GM19372 (cell line): ENCODE measurements around the gene KCTD11.
"Not testable (repeated sequence)": the region's sequence is repeated elsewhere in the genome, so short reads cannot be mapped to it uniquely, and the experiment has no call there.

Source experiments
- ATAC-seq: cut with Tn5 transposase; IDR thresholded peaks from one replicate; pipeline ENCODE4 v1.9.1; 2021; ENCODE audit warnings: mild to moderate bottlenecking, low read depth, moderate library complexity; ENCODE audit not compliant: unreplicated experiment

The KCTD11 gene

DNA sequence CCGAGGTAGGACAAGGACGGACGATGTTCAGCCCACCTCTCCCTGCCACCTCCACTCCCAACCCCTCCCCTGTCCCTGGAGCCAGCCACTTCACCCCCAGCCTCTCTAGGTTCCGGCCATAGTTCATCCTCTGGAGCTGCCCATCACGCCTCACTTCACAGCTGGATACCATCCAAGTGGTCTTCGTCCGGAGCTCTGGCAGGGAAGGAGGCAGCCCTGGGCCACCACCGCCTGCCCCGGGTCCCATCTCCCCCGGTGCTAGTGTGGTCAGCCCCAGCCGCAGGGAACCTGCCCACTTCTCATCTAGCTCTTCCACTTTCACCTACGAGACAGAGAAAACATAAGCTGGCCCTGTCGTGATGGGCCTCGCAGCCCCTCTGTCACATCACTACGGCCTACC, 30.5 kb upstream of the KCTD11 start:
- no peak for ATAC-seq

DNA sequence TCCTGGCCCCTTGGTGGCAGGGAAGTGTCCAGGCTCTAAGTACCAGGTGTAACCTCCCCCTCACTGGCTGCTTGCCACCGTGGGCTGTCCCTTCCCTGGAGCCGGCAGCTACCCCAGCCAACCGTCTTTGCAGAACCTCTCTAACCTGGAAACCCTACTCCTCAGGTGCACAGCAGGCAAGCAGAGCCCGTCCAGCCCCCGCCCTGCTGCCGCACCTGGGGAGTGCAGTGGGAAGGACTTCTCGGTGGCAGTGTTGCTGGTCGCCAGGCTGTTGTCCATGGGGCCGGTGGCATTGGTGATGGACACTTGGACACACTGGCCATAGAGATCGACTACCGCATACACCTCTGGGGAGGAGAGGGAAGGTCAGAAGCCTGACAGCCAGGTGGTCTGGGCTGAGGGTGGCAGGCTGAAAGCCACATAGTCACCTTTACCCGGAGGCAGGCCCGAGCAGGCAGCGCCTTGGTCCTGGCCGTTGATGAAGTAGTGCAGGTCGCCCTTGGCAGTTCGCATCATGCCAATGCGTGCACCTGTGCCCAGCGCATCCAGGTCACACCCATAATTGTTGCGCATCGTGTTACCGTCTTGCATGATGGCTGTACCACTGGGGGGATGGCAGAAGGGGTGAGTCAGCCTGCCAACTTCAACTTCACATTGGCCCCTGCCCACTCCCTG, 29.3 kb upstream of the KCTD11 start:
- ATAC-seq = no peak

DNA sequence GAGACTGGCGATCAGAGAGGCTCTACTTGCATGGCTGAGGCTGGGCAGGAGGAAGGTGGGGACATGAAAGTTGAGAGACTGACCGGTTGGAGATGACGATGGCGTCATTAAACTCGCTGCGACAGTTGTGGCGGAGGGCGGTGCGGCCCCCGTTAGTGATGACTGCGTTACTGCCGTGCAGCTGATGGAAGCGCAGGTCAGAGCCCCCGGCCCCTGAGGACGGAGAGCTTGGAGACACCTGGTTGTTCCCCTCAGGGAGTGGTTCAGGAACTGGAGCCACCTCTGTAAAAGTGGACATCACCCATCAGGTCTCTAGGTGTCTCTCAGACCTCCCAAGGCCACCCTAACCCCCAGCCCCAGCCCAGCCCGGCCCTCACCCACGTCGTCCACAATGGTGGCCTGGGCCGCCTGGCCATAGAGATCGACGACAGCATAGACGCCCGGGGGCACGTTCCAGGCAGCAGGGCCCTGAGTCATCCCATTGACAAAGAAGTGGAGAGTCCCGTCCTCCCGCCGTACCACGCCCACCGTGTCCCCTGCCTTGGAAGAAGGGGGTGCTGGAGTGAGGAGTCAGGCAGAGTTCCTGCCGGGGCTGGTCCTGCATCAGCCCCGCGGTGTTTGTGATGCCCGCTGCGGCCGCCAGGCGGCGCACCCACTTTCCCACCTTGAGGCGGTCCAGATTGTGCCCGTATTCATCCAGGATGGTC, 28.1 kb upstream of the KCTD11 start:
- ATAC-seq = no peak

DNA sequence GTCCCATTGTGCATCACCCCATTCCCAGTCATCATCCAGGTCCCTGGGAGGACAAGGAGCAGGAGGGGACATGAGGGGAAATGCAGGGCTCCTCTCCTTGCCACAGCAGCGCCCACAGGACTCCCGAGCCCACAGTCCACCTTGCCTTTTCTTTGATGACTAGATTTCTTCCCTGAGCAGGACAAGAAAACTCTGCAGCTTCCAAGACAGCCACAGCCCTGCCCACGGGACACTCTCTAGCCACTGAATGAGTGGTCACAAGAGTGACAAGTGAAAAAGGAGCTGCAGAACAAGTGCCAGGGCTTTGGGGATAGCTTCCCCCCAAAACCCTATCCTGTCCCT, 27.6 kb upstream of the KCTD11 start:
- no peak for ATAC-seq

- no peak for ATAC-seq
Observed at GRCh38 chr17:7325031-7325528, 26.9 kb upstream of the KCTD11 start.

GRCh38 chr17:7326186-7326585, 25.8 kb upstream of the KCTD11 start:
- ATAC-seq = no peak

DNA sequence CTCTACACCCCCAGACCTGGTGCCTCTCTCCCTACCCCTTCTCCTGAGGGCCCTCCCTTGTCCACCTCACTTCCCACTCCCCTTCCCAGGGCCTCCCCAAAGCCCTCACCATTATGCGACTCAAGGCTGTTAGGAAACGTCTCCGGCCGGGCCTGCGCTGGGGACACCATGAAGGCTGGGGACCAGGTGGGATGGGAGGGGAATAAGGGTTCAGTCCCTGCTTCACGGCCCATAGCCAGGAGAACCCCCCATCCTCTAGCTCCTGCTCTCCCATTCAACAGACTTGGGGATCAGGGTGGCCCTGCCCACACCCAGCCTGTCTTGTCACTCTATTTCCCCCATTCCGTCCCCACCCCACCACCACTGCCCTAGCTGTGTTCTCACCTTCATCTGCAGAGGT, 24.9 kb upstream of the KCTD11 start:
- ATAC-seq = no peak

DNA sequence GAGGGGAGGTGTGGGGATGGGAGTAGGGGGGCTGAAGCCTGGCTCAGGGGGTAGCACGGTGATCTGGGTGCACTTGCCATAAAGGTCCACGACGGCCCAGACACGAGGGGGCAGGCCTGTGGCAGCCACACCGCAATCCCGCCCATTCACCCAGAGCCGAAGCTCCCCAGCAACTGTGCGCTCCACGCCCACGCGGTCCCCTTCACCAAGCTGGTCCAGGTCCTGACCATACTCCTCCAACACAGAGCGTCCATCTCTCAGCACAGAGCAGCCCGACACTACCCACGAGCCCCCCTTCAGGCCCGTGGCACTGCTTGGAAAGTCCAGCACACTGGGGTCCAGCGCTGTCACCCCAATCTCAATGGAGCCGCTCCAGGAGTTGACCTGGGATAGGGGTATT, 24.5 kb upstream of the KCTD11 start:
- ATAC-seq = no peak

DNA sequence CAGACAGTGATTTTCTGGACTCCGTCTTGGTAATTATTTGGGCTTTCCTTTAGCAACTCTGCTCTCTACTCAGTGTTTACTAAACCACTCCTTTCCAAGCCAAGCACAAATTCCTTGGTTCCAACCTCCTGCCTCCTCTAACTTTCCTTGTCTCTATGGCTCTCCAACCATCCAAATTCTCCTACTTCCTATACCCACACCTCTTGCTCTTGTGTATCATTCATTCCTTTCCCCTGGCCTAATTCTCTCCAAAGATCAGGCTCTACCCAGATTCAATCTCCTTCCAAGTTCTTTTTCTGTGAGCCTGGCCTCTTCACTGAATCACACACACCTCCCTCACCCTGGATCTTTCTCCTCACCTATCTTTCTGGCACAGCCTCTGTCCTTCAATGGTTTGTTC, 24.0 kb upstream of the KCTD11 start:
- ATAC-seq = no peak

GRCh38 chr17:7328840-7329373, 23.1 kb upstream of the KCTD11 start, which contains the start of gene NEURL4:
Gene NEURL4, minus strand, starts transcription at chr17:7329335. Its CDS starts 23 bp downstream, at chr17:7329312.
- peak; percentile 10 for ATAC-seq

DNA sequence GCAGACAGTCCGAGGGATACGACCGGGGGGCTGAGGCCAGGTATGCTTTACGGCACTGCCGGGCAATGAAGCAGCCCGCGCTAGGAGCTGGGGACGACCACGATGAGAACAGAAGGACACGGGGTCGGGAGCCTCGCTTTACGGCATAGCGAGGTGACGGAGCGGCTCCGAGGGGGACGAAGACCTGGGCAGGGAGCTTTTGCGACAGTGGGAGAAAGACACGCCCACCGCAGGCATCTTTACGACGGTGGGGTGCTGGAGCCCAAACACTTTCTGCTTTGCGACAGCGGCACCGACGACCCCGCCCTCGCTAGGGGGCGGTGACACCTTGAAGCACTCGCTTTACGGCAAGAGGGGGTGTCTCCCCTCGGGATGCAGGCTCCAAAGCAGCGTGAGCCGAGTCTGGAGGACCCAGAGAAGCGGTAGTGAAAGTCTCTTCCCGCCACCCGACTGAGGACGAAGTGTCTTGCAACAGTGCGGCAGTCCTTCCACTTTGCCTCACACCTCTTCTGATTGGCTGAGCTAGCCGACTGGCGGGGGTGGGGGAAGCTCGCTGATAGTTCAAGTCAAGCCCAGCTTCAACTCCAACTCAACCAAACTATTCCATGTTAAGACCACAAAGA, 22.5 kb upstream of the KCTD11 start:
- peak; percentile 65 for ATAC-seq

DNA sequence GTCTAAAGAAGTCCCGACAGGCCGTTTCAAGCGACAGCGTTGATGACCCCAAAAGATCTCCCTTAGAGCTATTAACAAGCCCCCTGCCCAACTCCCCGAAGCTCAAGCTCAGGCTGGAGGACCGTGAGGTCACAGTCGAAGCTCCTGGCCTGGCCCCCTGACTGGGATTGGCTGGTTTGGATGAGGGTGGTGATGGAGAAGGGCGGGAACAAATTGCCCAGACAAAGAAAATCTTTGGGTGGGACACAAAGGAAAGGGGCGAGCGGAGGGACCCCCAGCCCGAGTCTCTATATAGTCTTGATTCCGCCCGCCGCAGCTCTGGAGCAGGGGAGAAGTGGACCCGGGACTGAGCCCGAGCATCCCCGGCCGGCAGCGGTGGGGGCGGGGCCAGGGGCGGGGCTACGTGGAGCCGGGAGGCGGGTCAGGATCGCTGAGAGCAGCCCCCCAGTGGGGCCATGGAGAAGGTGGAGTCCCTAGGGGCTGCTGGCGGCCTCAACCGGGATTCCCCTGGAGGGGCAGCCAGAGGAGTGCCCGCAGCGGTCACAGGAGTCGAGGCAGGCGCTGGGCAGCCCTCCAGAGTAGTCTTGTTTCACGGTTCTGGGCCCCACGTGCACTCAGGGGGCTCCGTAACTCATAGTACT, 21.8 kb upstream of the KCTD11 start:
- ATAC-seq = peak; percentile 36

GRCh38 chr17:7330638-7331015, 21.3 kb upstream of the KCTD11 start:
- ATAC-seq = no peak

- no peak for ATAC-seq
Observed at GRCh38 chr17:7332111-7332510, 19.9 kb upstream of the KCTD11 start.

- not testable (repeated sequence) for ATAC-seq
Observed at GRCh38 chr17:7332600-7333069, 19.3 kb upstream of the KCTD11 start.

- no peak for ATAC-seq
Observed at GRCh38 chr17:7334938-7335538, 16.9 kb upstream of the KCTD11 start.

- ATAC-seq = not testable (repeated sequence)
Observed at GRCh38 chr17:7335765-7336164, 16.2 kb upstream of the KCTD11 start.

DNA sequence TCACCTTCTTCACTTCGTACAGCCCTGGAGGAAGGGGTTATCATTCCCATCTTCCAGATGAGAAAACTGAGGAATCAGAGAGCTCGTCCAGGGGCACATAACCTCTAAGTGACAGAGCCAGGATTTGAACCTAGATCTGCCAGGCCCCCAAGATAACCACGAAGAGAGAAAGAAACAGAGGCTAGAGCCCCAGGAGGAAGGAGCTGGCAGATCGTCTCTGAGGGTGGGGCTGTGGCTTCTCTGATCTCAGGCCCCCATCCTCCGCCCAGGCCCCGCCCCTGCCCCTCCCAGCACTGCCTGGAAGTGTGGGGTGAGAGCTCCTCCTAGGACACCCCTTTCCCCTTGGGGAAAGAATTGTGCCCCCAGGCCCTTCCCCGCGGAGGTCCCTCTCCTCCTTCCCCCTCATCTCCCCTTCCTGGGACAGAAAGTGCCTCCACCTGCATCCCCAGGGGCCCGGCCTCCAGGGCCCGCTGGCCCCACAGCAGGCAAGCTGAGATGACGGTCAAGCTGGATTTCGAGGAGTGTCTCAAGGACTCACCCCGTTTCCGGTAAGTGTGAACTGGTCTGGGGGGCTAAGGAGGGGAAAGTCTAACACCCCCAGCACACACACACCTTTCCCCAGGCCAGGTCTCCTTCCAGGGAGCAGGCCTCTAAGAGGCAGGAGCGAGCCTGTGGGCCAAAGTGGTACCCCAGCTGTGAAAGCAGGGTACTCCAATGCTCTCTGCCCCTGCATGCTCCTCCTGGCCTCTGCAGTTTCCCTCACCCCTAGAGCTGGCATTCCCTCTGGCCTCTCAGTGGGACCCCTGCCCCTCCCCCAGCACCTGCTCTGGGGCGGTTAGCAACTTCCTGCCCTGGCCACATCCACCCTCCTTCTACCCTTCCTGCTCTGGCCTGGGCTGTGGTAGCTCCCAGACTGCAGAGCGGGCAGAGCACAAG, 15.5 kb upstream of the KCTD11 start, which contains the start of gene ACAP1:
TSS of gene ACAP1 (plus strand) at position 290 of the 936 bp plus-strand sequence. CDS start at position 496, 206 bp downstream.
- ATAC-seq = no peak

DNA sequence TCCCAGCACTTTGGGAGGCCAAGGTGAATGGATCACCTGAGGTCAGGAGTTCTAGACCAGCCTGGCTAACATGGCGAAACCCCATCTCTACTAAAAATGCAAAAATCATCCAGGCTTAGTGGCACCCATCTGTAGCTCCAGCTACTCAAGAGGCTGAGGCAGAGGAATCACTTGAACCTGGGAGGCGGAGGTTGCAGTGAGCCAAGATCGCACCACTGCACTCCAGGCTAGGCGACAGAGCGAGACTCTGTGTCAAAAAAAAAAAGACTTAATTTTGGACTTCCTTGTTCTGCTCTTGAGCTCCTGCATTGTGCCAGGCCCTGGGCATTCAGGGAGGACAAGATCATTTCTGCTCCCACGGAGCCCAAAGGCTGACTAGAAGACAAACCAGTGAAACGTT, 14.4 kb upstream of the KCTD11 start:
- ATAC-seq = not testable (repeated sequence)
